Measurements from ENCODE around the gene NOC2L. TPM values are rescaled to one million over a fixed set of nuclear protein-coding genes. Genes with fewer than 3 reads are reported as not detected.

NOC2L gene
- total RNA-seq, 1 donor from 2014 or later: 106 TPM

GRCh38 chr1:934991-935750 lies 23.9 kb downstream of the NOC2L start:
- Mint-ChIP-seq H3K36me3 (ENCODE audit: low read depth) (no peaks in the 10 kb centered on the region), H3K27ac (ENCODE audit: unreplicated experiment) (no peak overlapping the region), H3K4me1 (no peaks in the 10 kb centered on the region), H3K4me3 (no peak overlapping the region), H3K9me3 (no peaks in the 10 kb centered on the region), H3K27me3 (ENCODE audit: low read depth) (peaks cover 82% of the 10 kb centered on the region)
- TF ChIP-seq CTCF (conservative IDR thresholded peaks at IDR 0.05): no peak
- no peak for DNase-seq (ENCODE audit: low read depth, low spot score)

DNA sequence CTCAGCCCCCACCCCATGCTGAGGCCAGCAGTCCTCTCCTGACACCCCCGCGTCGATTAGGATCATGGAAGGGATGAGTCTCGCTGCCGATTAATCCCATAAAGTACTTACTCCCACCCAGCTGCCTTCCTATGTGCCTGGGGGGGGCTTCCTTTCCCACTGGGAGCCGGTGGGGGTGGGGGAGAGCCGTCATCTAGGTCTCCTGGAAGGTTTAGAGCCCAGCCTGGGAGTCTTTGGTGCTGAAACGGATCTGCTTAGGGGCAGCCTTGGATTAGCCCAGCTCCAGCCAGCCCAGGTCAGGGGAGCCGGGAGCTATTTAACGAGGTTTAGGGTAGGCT lies 25.5 kb downstream of the NOC2L start:
- no peaks in the 10 kb centered on the region for H3K4me1 Mint-ChIP-seq
- H3K36me3 Mint-ChIP-seq (ENCODE audit: low read depth): no peaks in the 10 kb centered on the region
- no peak overlapping the region for H3K4me3 Mint-ChIP-seq
- no peaks in the 10 kb centered on the region for H3K9me3 Mint-ChIP-seq
- no peak for TF ChIP-seq CTCF (conservative IDR thresholded peaks at IDR 0.05)
- no peak for DNase-seq (ENCODE audit: low read depth, low spot score)
- no peak overlapping the region for H3K27ac Mint-ChIP-seq (ENCODE audit: unreplicated experiment)
- peaks cover 81% of the 10 kb centered on the region for H3K27me3 Mint-ChIP-seq (ENCODE audit: low read depth)

DNA sequence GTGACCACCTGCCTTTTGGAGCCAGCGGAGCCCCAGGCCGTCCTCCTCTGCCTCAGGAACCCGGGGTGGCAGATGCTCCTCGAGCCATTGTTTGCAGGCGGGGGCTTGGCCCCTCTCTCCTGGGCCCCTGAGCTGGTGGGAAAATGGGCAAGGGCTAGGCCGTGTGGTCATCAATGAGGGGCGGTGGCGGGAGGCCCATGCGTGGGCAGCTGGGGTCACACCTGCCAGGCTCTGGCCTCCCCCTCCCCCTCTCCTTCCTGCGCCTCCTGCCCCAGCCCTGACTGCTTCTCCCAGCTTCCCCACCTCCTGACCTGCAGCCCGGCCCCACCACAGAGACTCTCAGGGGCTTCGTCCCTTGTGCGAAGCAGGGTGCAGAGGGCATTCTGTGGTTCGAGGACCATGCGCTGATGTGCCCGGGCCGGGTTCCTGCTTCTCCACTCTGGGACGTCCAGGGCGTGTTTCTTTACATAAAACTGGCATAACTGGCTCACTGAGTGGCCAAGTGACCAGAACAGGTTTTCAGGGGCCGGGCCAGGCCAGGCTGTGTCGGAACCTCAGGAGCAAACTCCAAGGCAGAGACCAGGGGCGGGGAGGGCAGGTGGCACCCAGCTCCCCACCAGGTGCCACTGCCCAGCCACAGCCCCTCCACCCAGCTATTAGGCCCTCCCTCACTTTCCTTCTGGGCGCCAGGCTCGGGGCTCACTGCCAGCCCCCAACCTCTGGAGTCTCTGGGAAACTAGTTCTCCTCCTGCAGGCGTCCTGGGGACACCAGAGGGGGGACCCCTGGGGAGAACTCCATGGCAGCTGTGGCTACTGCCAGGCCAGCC lies 26.1 kb downstream of the NOC2L start:
- Mint-ChIP-seq H3K4me1 (no peaks in the 10 kb centered on the region), H3K4me3 (no peak overlapping the region), H3K36me3 (ENCODE audit: low read depth) (no peaks in the 10 kb centered on the region), H3K27me3 (ENCODE audit: low read depth) (peaks cover 81% of the 10 kb centered on the region), H3K9me3 (no peaks in the 10 kb centered on the region), H3K27ac (ENCODE audit: unreplicated experiment) (no peak overlapping the region)
- no peak for TF ChIP-seq CTCF (conservative IDR thresholded peaks at IDR 0.05)
- no peak for DNase-seq (ENCODE audit: low read depth, low spot score)

- no peak for TF ChIP-seq CTCF (conservative IDR thresholded peaks at IDR 0.05)
- H3K36me3 Mint-ChIP-seq (ENCODE audit: low read depth): no peaks in the 10 kb centered on the region
- H3K4me3 Mint-ChIP-seq: no peak overlapping the region
- H3K9me3 Mint-ChIP-seq: no peaks in the 10 kb centered on the region
- DNase-seq (ENCODE audit: low read depth, low spot score): no peak
- H3K27ac Mint-ChIP-seq (ENCODE audit: unreplicated experiment): no peak overlapping the region
- peaks cover 84% of the 10 kb centered on the region for H3K27me3 Mint-ChIP-seq (ENCODE audit: low read depth)
- H3K4me1 Mint-ChIP-seq: no peaks in the 10 kb centered on the region
Measured at GRCh38 chr1:932173-932510, 26.9 kb downstream of the NOC2L start.

GRCh38 chr1:931380-932172 lies 27.5 kb downstream of the NOC2L start:
- no peak for DNase-seq (ENCODE audit: low read depth, low spot score)
- H3K27ac Mint-ChIP-seq (ENCODE audit: unreplicated experiment): no peak overlapping the region
- no peaks in the 10 kb centered on the region for H3K4me1 Mint-ChIP-seq
- no peaks in the 10 kb centered on the region for H3K9me3 Mint-ChIP-seq
- TF ChIP-seq CTCF (conservative IDR thresholded peaks at IDR 0.05): no peak
- H3K36me3 Mint-ChIP-seq (ENCODE audit: low read depth): no peaks in the 10 kb centered on the region
- H3K27me3 Mint-ChIP-seq (ENCODE audit: low read depth): peaks cover 84% of the 10 kb centered on the region
- no peak overlapping the region for H3K4me3 Mint-ChIP-seq

Measured in neural crest cell (in vitro differentiated cells).